IMR-90 (cell line): ENCODE data around the gene ELOA. TPM values are rescaled to one million over a fixed set of nuclear protein-coding genes. Genes with fewer than 3 reads are reported as not detected.
A peak's percentile ranks its signal among the peaks of the same experiment; 100 is the strongest.

Experiments
- ATAC-seq: fragments of 200-7000 bp; cut with Tn5 transposase; 2 replicates; pipeline ENCODE4 v1.9.1; 2020; ENCODE audit warnings: low read depth, mild to moderate bottlenecking, moderate library complexity
- BruUV-seq: library from RNA; stranded (reverse); fragments of 400-500 nt; replicated peaks from 2 replicates; lab custom pipeline; 2021; lab: Mats Ljungman, UMichigan
- CTCF ChIA-PET: fragments of 300-600 bp; formaldehyde crosslinking; extraction: SDS; loops from one replicate; lab custom pipeline; 2021; ENCODE audit warnings: antibody characterized with exemption; lab: Yijun Ruan, JAX
- POLR2A ChIA-PET: fragments of 300-600 bp; sonication (Branson Sonifier 250); formaldehyde crosslinking; loops from one replicate; lab custom pipeline; 2022; ENCODE audit warnings: antibody characterized with exemption; ENCODE audit not compliant: unreplicated experiment; lab: Charles Lee
- DNase-seq: peaks from one replicate; pipeline ENCODE4 v3.0.0; 2013
- H2AFZ ChIP-seq: replicated peaks from 2 replicates; pipeline ENCODE3; 2013; ENCODE audit warnings: low read length, mild to moderate bottlenecking; ENCODE audit not compliant: poor library complexity
- H2AK5ac ChIP-seq: 2 replicates; pipeline ENCODE4 v1.6.1; 2013; ENCODE audit warnings: low read depth, low read length, inconsistent platforms
- H2AK9ac ChIP-seq: replicated peaks from 2 replicates; pipeline ENCODE3; 2013; ENCODE audit warnings: mild to moderate bottlenecking, low read depth, low read length, moderate library complexity; ENCODE audit not compliant: poor library complexity
- H2BK120ac ChIP-seq: 2 replicates; pipeline ENCODE4 v1.6.1; 2013; ENCODE audit warnings: low read depth, low read length, inconsistent platforms
- H2BK15ac ChIP-seq: 3 replicates; pipeline ENCODE4 v1.6.1; 2013; ENCODE audit warnings: low read depth, low read length, inconsistent platforms
- H2BK20ac ChIP-seq: 2 replicates; pipeline ENCODE4 v1.6.1; 2013; ENCODE audit warnings: low read depth, mild to moderate bottlenecking, inconsistent platforms, low read length, moderate library complexity
- H2BK5ac ChIP-seq: 2 replicates; pipeline ENCODE4 v1.6.1; 2013; ENCODE audit warnings: mild to moderate bottlenecking, low read depth, low read length, inconsistent platforms; ENCODE audit not compliant: poor library complexity, severe bottlenecking
- H3K14ac ChIP-seq: replicated peaks from 2 replicates; pipeline ENCODE4 v1.6.1; 2013; ENCODE audit warnings: low read depth, low read length, inconsistent platforms
- H3K18ac ChIP-seq: 2 replicates; pipeline ENCODE4 v1.6.1; 2013; ENCODE audit warnings: low read depth, low read length, control low read depth
- H3K23ac ChIP-seq: 2 replicates; pipeline ENCODE4 v1.6.1; 2013; ENCODE audit warnings: low read depth, low read length, inconsistent platforms
- H3K27ac ChIP-seq: 2 replicates; pipeline ENCODE4 v1.5.1; 2013; ENCODE audit warnings: mild to moderate bottlenecking, control low read depth, low read length; ENCODE audit not compliant: insufficient read depth
- H3K27me3 ChIP-seq: 2 replicates; pipeline ENCODE4 v1.6.1; 2013; ENCODE audit warnings: low read length; ENCODE audit not compliant: control insufficient read depth, insufficient read depth
- H3K36me3 ChIP-seq: 2 replicates; pipeline ENCODE4 v1.6.1; 2013; ENCODE audit warnings: low read length, mixed read lengths; ENCODE audit not compliant: control insufficient read depth, insufficient read depth
- H3K4ac ChIP-seq: 2 replicates; pipeline ENCODE4 v1.6.1; 2013; ENCODE audit warnings: low read depth, low read length, inconsistent platforms
- H3K4me1 ChIP-seq: 2 replicates; pipeline ENCODE4 v1.6.1; 2013; ENCODE audit warnings: low read length, mixed read lengths; ENCODE audit not compliant: control insufficient read depth, insufficient read depth
- H3K4me2 ChIP-seq: 2 replicates; pipeline ENCODE4 v1.6.1; 2013; ENCODE audit warnings: low read depth, mild to moderate bottlenecking, control low read depth, low read length, moderate library complexity
- H3K4me3 ChIP-seq: 2 replicates; pipeline ENCODE4 v1.5.1; 2013; ENCODE audit warnings: low read depth, mild to moderate bottlenecking, control low read depth, low read length, moderate library complexity; ENCODE audit not compliant: insufficient read depth
- H3K56ac ChIP-seq: 2 replicates; pipeline ENCODE4 v1.6.1; 2013; ENCODE audit warnings: low read length, inconsistent platforms; ENCODE audit not compliant: insufficient read depth; ENCODE audit errors: extremely low read depth
- H3K79me1 ChIP-seq, 2 experiments: 2 replicates each; pipeline ENCODE4 v1.6.1; 2013; ENCODE audit warnings: low read length in 2 of 2, inconsistent platforms in 1 of 2, low read depth in 1 of 2
- H3K9ac ChIP-seq: 2 replicates; pipeline ENCODE4 v1.6.1; 2013; ENCODE audit warnings: low read depth, low read length, control low read depth
- H3K9me1 ChIP-seq: 2 replicates; pipeline ENCODE4 v1.6.1; 2013; ENCODE audit warnings: low read length, inconsistent platforms; ENCODE audit not compliant: insufficient read depth
- H3K9me3 ChIP-seq: 2 replicates; pipeline ENCODE4 v1.6.1; 2013; ENCODE audit warnings: low read length; ENCODE audit not compliant: control insufficient read depth, insufficient read depth
- H4K20me1 ChIP-seq: 2 replicates; pipeline ENCODE4 v1.6.1; 2013; ENCODE audit warnings: low read length, inconsistent platforms; ENCODE audit not compliant: insufficient read depth
- H4K5ac ChIP-seq: 2 replicates; pipeline ENCODE4 v1.6.1; 2013; ENCODE audit warnings: mild to moderate bottlenecking, low read depth, low read length, control low read depth
- H4K8ac ChIP-seq, 2 experiments: 2 replicates each; pipeline ENCODE4 v1.6.1; 2013; ENCODE audit warnings: low read depth in 2 of 2, low read length in 2 of 2, control low read depth in 1 of 2, inconsistent platforms in 1 of 2
- H4K91ac ChIP-seq: 2 replicates; pipeline ENCODE4 v1.6.1; 2013; ENCODE audit warnings: low read depth, low read length, inconsistent platforms; ENCODE audit not compliant: insufficient read depth
- RAD21 ChIP-seq: IDR thresholded peaks from 2 replicates; pipeline ENCODE4 v1.6.1; 2012; ENCODE audit warnings: low read length, improper control_type of control experiment
- RCOR1 ChIP-seq: IDR thresholded peaks from 2 replicates; pipeline ENCODE4 v1.6.1; 2012; ENCODE audit warnings: mild to moderate bottlenecking, low read length, improper control_type of control experiment; ENCODE audit not compliant: insufficient replicate concordance
- SMC3 ChIP-seq: fragments of 150-350 bp; IDR thresholded peaks from 2 replicates; pipeline ENCODE4 v1.6.1; 2016; ENCODE audit warnings: low read depth, mild to moderate bottlenecking, antibody characterized with exemption, low read length, moderate library complexity
- WGBS, 2 experiments: methylation state at CpG; one replicate each; pipeline versions ENCODE4 v1.1.5 to v1.1.7; 2013; ENCODE audit warnings: missing lambda C conversion rate in 2 of 2; ENCODE audit not compliant: insufficient read length in 1 of 2; ENCODE audit errors: extremely low coverage in 2 of 2; 5-methylcytosine and 5-hydroxymethylcytosine counted together
- dilution Hi-C: fragments of 300-500 bp; cut with HindIII; formaldehyde crosslinking; loops from one replicate; pipeline ENCODE4 v1.14.3; 2018; ENCODE audit warnings: low sequenced_read_pairs; ENCODE audit not compliant: unreplicated experiment
- in situ Hi-C: fragments of 300-500 bp; cut with MboI; formaldehyde crosslinking; loops from 3 replicates; pipeline ENCODE4 v1.14.3; 2019; ENCODE audit warnings: low sequenced_read_pairs, inconsistent platforms, mixed read lengths
- intact Hi-C: fragments of 100-400 bp; cut with micrococcal nuclease; formaldehyde crosslinking; loops from 2 replicates; pipeline ENCODE4 v1.10.0; 2022
- polyA plus RNA-seq, 3 experiments: library from polyadenylated mRNA; depleted of rRNA; stranded (reverse); fragments of >200 nt; gene quantifications; 2 replicates each; pipeline ENCODE4 v1.2.3, GENCODE V29; 2012; ENCODE audit warnings: low replicate concordance in 1 of 3
- total RNA-seq: library from RNA; depleted of rRNA; stranded (reverse); fragments of >200 nt; gene quantifications from 2 replicates; pipeline ENCODE4 v1.2.3, GENCODE V29; 2012
- TF ChIP-seq, protein P1 (sequence below): conservative IDR thresholded peaks from 2 replicates; pipeline ENCODE4 v1.5.1; 2012; ENCODE audit warnings: mild to moderate bottlenecking, low read depth, low read length, improper control_type of control experiment

ELOA gene
- total and polyA plus RNA-seq, 2 of the 4 experiments (the other 2 are of a cell fraction), result 22.9 to 40.7 TPM

DNA sequence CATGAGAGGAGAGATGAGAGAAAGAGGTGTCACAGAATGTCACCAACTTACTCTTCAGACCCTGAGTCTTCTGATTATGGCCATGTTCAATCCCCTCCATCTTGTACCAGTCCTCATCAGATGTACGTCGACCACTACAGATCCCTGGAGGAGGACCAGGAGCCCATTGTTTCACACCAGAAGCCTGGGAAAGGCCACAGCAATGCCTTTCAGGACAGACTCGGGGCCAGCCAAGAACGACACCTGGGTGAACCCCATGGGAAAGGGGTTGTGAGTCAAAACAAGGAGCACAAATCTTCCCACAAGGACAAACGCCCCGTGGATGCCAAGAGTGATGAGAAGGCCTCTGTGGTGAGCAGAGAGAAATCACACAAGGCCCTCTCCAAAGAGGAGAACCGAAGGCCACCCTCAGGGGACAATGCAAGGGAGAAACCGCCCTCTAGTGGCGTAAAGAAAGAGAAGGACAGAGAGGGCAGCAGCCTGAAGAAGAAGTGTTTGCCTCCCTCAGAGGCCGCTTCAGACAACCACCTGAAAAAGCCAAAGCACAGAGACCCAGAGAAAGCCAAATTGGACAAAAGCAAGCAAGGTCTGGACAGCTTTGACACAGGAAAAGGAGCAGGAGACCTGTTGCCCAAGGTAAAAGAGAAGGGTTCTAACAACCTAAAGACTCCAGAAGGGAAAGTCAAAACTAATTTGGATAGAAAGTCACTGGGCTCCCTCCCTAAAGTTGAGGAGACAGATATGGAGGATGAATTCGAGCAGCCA lies 8.0 kb downstream of the ELOA start:
- no peak overlapping the region for H3K4me3 ChIP-seq
- no peak overlapping the region for H3K27ac ChIP-seq
- peaks cover 51% of the 10 kb centered on the region for H3K36me3 ChIP-seq
- H2BK120ac ChIP-seq, result no peak overlapping the region
- ChIA-PET POLR2A (no interaction called here), CTCF (interaction anchor here (1.1 kb wide), 1 partner anchor 8 kb away, joined by 3 read pairs; the partner anchor contains the start of gene ELOA)
- TF ChIP-seq RAD21 (peak; percentile 69), RCOR1 (no peak), SMC3 (peak; percentile 48)
- TF ChIP-seq, protein P1, sequence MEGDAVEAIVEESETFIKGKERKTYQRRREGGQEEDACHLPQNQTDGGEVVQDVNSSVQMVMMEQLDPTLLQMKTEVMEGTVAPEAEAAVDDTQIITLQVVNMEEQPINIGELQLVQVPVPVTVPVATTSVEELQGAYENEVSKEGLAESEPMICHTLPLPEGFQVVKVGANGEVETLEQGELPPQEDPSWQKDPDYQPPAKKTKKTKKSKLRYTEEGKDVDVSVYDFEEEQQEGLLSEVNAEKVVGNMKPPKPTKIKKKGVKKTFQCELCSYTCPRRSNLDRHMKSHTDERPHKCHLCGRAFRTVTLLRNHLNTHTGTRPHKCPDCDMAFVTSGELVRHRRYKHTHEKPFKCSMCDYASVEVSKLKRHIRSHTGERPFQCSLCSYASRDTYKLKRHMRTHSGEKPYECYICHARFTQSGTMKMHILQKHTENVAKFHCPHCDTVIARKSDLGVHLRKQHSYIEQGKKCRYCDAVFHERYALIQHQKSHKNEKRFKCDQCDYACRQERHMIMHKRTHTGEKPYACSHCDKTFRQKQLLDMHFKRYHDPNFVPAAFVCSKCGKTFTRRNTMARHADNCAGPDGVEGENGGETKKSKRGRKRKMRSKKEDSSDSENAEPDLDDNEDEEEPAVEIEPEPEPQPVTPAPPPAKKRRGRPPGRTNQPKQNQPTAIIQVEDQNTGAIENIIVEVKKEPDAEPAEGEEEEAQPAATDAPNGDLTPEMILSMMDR, result peak; percentile 58
- H2BK20ac ChIP-seq, result no peak overlapping the region
- H3K9ac ChIP-seq, result no peak overlapping the region
- no peak overlapping the region for H4K8ac ChIP-seq
- in situ Hi-C loops (loop anchor here (10.0 kb wide), 1 partner anchor 206 kb away; no protein-coding TSS in a partner anchor), intact Hi-C loops (loop anchor here (2.0 kb wide), 1 partner anchor 206 kb away; no protein-coding TSS in a partner anchor), dilution Hi-C loops (no loop called here)
- DNase-seq, result peak; percentile 57
- peaks cover 31 to 71% of the 10 kb centered on the region in 2 experiments for H3K79me1 ChIP-seq
- no peak overlapping the region for H2AK9ac ChIP-seq
- H3K4ac ChIP-seq, result no peak overlapping the region
- H4K5ac ChIP-seq, result no peak overlapping the region
- no peak overlapping the region for H2AK5ac ChIP-seq
- no peaks in the 10 kb centered on the region for H3K9me3 ChIP-seq
- no peak overlapping the region for H2BK15ac ChIP-seq
- no peak overlapping the region for H3K23ac ChIP-seq
- peak; percentile 85 for ATAC-seq
- no peak overlapping the region for H2AFZ ChIP-seq
- no peak overlapping the region for H4K91ac ChIP-seq
- TSS peak; percentile 79 for BruUV-seq
- no peak overlapping the region for H2BK5ac ChIP-seq
- H3K14ac ChIP-seq, result no peak overlapping the region
- no peak overlapping the region for H3K18ac ChIP-seq
- H4K20me1 ChIP-seq, result peaks cover 41% of the 10 kb centered on the region
- H3K4me1 ChIP-seq, result no peaks in the 10 kb centered on the region; the same call in 1 of the 2 replicates
- no peak overlapping the region for H3K4me2 ChIP-seq
- no peaks in the 10 kb centered on the region for H3K27me3 ChIP-seq
- peaks cover 2% of the 10 kb centered on the region; the same call in 1 of the 2 replicates for H3K9me1 ChIP-seq
- no peak overlapping the region for H3K56ac ChIP-seq
- WGBS, 2 experiments, result 40% methylated on average over 2 of the region's 11 CpGs; no CpG with 5 or more reads in 1 of the 2 experiments
